GM06990 (cell line): ENCODE data around the gene ARHGAP27.
"Not testable (repeated sequence)": the region's sequence is repeated elsewhere in the genome, so short reads cannot be mapped to it uniquely, and the experiment has no call there.

Experiments used
- DNase-seq: peaks from one replicate; pipeline ENCODE4 v3.0.0-alpha.2; 2011; ENCODE audit not compliant: insufficient read length; ENCODE audit errors: extremely low read depth
- H3K27me3 ChIP-seq: replicated peaks from 2 replicates; pipeline ENCODE4 v1.6.0; 2011; ENCODE audit warnings: low read length; ENCODE audit not compliant: control insufficient read depth, insufficient read depth
- H3K36me3 ChIP-seq: 2 replicates; pipeline ENCODE4 v1.5.1; 2011; ENCODE audit warnings: low read length; ENCODE audit not compliant: control insufficient read depth, insufficient read depth
- H3K4me3 ChIP-seq: replicated peaks from 2 replicates; pipeline ENCODE4 v1.5.1; 2011; ENCODE audit warnings: low read depth, mild to moderate bottlenecking, control low read depth, low read length
- CTCF ChIP-seq: IDR thresholded peaks from 2 replicates; pipeline ENCODE4 v1.5.1; 2011; ENCODE audit warnings: low read length, control low read depth, mild to moderate bottlenecking, inconsistent platforms; ENCODE audit not compliant: insufficient read depth, poor library complexity, severe bottlenecking

Gene ARHGAP27

GRCh38 chr17:45452329-45453224 lies 19.9 kb upstream of the ARHGAP27 start:
- H3K27me3 ChIP-seq, DNase-seq, H3K4me3 ChIP-seq, H3K36me3 ChIP-seq: not testable (repeated sequence)

- not testable (repeated sequence) for H3K27me3 ChIP-seq, H3K4me3 ChIP-seq, H3K36me3 ChIP-seq, DNase-seq
These were observed 19.0 kb upstream of the ARHGAP27 start for GRCh38 chr17:45451660-45452059.

- H3K4me3 ChIP-seq = no peak overlapping the region
- DNase-seq = no peak
- no peaks in the 10 kb centered on the region; the same call in 1 of the 2 replicates for H3K36me3 ChIP-seq
- TF ChIP-seq CTCF = no peak
- no peaks in the 10 kb centered on the region for H3K27me3 ChIP-seq
These were observed 18.5 kb upstream of the ARHGAP27 start for GRCh38 chr17:45451131-45451530.

GRCh38 chr17:45449708-45450329 lies 17.1 kb upstream of the ARHGAP27 start:
- not testable (repeated sequence) for H3K36me3 ChIP-seq, H3K27me3 ChIP-seq, H3K4me3 ChIP-seq, DNase-seq

GRCh38 chr17:45449260-45449659 lies 16.6 kb upstream of the ARHGAP27 start:
- DNase-seq, H3K36me3 ChIP-seq, H3K4me3 ChIP-seq, H3K27me3 ChIP-seq: not testable (repeated sequence)

GRCh38 chr17:45448483-45448882 lies 15.8 kb upstream of the ARHGAP27 start:
- not testable (repeated sequence) for H3K4me3 ChIP-seq, H3K36me3 ChIP-seq, DNase-seq, H3K27me3 ChIP-seq

- H3K4me3 ChIP-seq, DNase-seq, H3K36me3 ChIP-seq, H3K27me3 ChIP-seq: not testable (repeated sequence)
These were observed 15.4 kb upstream of the ARHGAP27 start for GRCh38 chr17:45448066-45448465.

- H3K4me3 ChIP-seq, DNase-seq, H3K27me3 ChIP-seq, H3K36me3 ChIP-seq: not testable (repeated sequence)
These were observed 15.0 kb upstream of the ARHGAP27 start for GRCh38 chr17:45447650-45448049.

- H3K4me3 ChIP-seq, DNase-seq, H3K27me3 ChIP-seq, H3K36me3 ChIP-seq: not testable (repeated sequence)
These were observed 14.4 kb upstream of the ARHGAP27 start for GRCh38 chr17:45446872-45447625.

- not testable (repeated sequence) for H3K36me3 ChIP-seq, H3K4me3 ChIP-seq, DNase-seq, H3K27me3 ChIP-seq
These were observed 13.5 kb upstream of the ARHGAP27 start for GRCh38 chr17:45445901-45446743.

GRCh38 chr17:45444856-45445820 lies 12.5 kb upstream of the ARHGAP27 start:
- not testable (repeated sequence) for H3K36me3 ChIP-seq, H3K27me3 ChIP-seq, DNase-seq, H3K4me3 ChIP-seq
